Right renal cortex interstitium (tissue), 3 donors: ENCODE data around the gene SMIM15. TPM values are rescaled to one million over a fixed set of nuclear protein-coding genes. Genes with fewer than 3 reads are reported as not detected.
"Not testable (repeated sequence)": the region's sequence is repeated elsewhere in the genome, so short reads cannot be mapped to it uniquely, and the experiment has no call there.

Experiments used
- DNase-seq, 3 donors: peaks; one replicate each; pipeline ENCODE4 v3.0.0-alpha.2; 2013; ENCODE audit warnings: low read depth in 3 of 3, low spot score in 2 of 3
- polyA plus RNA-seq, 3 donors: library from polyadenylated mRNA; unstranded; fragments of 120-200 nt; gene quantifications; one replicate each; pipeline ENCODE4 v1.2.1, GENCODE V29; 2013; ENCODE audit not compliant: insufficient read length in 3 of 3

Gene SMIM15, protein sequence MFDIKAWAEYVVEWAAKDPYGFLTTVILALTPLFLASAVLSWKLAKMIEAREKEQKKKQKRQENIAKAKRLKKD
- 100 to 1,000 TPM in 1 of 3 donors, 10 to 100 TPM in 2; 96.3 to 100 (median 98.5) TPM for polyA plus RNA-seq

DNA sequence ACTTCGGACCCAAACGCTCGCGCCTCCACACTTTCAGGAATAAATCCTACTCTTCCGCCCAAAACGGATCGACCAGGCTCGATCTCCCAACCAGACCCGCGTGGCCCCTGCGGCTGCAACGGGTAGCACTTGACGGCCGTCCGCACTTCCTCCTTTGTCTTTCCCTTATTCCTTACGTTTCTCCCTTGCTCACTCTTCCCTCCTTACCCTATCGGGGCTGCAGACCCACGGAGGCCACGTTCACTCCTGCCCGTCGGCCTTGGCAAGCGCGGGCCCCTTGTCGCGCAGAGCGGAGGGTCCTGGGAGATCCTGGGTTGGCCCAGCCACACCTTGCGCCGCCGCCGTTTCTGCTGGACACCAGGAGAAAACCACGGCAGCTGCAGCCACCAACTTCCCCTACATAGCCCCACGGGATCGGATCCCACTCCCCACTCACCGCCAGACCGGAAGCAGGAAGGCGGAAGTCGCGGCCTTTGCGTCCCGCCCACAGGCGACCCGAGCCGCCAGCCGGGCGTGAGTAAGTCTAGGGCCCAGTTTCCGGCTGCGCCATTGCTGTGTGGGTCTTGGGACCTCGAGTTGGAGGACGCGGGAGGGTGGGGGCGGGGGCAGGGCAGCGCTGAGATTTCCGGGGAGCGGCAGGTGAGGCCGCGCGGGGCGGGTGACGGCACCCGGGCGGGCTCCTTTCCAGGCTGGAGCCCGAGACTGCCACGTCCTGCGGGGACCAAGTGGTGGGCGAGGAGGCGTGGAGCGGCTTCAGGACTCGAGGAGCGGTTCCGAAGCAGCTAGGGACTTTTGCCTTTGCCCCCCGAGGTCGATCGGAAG is at the start of gene SMIM15:
Gene SMIM15 (minus strand): TSS at position 459 of the 822 bp plus-strand sequence. CDS start 2,297 bp downstream, outside the sequence.
- DNase-seq: peak; percentile 69 to 84 (median 74)

- DNase-seq: no peak
Observed at GRCh38 chr5:61207884-61208283, 45.6 kb upstream of the SMIM15 start.

GRCh38 chr5:61205013-61205412 is 42.7 kb upstream of the SMIM15 start:
- no peak for DNase-seq

- DNase-seq: no peak
Observed at GRCh38 chr5:61202213-61202612, 39.9 kb upstream of the SMIM15 start.

- no peak for DNase-seq
Observed at GRCh38 chr5:61200582-61201155, 38.4 kb upstream of the SMIM15 start.

DNA sequence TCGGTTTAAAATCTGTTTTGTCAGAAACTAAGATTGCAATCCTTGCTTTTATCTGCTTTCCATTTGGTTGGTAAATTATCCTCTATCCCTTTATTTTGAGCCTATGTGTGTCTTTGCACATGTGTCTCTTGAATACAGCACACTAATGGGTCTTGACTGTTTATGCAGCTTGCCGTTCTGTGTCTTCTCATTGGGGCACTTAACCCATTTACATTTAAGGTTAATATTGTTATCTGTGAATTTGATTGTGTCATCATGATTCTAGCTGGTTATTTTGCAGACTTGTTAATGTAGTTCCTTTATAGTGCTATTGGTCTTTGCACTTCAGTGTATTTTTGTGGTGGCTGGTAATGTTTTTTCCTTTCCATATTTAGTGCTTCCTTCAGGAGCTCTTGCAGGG is 36.3 kb upstream of the SMIM15 start:
- no peak for DNase-seq

DNA sequence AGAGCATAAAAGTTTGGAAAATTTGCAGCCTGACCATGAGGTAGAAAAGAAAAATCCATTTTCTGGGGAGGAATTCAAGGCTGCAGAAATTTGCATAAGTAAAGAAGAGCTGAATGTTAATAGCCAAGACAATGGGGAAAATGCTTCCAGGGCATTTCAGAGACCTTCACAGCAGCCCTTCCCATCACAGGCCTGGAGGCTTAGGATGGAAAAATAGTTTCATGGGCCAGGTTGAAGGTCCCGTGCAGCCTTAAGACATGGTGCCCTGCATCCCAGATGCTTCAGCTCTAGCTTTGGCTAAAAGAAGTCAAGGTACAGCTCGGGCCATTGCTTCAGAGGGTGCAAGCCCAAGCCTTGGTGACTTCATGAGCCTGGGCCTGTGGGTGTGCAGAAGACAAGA is 25.6 kb upstream of the SMIM15 start:
- not testable (repeated sequence) for DNase-seq

GRCh38 chr5:61187352-61187751 is 25.1 kb upstream of the SMIM15 start:
- not testable (repeated sequence) for DNase-seq

GRCh38 chr5:61186634-61187033 is 24.4 kb upstream of the SMIM15 start:
- no peak for DNase-seq

DNA sequence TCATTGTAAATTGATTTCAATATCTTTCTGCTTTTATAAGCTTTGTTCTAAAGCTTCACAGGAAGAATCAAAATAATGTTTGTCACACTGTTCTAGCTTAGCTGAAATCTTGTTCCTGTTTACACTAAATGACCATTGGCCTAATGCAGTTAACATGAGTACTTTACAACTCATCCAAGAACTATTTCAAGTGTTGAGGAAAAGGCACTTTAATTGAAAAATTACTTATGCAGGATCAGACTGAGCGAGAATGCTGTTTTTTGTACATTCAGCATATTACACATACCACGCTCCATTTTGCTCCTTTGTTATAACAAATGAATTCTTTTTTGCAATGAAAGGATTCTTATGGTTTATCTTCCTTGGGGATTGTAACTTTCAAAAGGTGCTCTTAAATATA is 22.4 kb upstream of the SMIM15 start:
- no peak for DNase-seq

DNA sequence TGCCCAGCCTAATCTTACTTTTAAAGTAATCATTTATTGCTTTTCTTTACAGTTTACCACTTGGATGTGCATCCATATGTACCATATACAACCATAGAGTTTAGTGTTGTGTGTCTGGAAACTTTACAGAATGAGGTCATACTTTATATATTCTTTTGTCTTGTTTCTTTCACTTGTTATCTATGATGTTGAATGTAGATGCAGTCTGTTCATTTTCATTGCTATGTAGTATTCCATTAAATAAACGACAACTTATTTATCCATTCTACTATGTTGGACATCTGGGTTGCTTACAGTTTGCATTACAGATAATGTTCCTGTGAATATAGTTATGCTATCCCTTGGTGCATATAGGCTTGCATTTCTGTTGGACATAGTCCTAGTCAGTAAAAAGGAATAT is 21.3 kb upstream of the SMIM15 start:
- no peak for DNase-seq

DNA sequence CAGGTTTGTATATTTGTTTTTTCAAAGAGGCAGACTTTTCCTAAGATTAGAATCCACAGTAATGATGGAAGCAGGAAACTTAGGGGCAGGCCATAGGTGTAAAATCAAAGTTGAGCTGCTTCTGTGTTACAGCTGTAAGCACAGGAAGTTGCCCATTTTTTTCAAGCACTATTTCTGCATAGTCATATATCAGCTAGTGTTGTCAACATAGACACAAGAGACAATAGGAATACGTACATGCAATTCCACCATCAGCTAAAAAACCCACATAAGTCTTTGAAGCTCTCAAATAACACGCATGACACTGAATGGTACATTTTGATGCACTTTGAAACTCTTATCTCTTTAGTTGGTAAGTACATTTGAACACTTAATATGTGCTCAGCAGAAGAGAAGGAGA is 20.2 kb upstream of the SMIM15 start:
- no peak for DNase-seq

- DNase-seq: no peak
Observed at GRCh38 chr5:61180886-61181285, 18.6 kb upstream of the SMIM15 start.

DNA sequence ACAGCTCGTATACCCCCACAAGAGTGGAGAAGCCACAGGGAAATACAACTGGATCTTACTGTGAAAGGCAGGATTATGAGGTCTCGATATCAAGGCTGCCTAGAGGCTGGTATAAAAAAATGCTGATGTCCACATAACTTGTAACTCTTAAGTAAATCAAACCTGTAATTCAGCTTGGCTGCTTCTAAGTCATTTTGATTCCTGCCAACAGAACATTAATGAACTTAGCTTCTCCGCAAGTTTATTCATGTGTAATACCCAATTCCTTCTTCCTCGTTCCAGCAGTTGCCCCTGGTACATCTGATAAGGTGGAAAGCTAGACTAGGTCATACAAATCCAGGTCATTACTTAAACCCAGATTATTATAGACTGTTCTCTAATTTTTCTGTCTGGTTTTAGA is 16.4 kb upstream of the SMIM15 start:
- no peak for DNase-seq

- no peak for DNase-seq
Observed at GRCh38 chr5:61177716-61178115, 15.4 kb upstream of the SMIM15 start.

- DNase-seq: no peak
Observed at GRCh38 chr5:61177070-61177469, 14.8 kb upstream of the SMIM15 start.

GRCh38 chr5:61176631-61177030 is 14.4 kb upstream of the SMIM15 start:
- no peak for DNase-seq

DNA sequence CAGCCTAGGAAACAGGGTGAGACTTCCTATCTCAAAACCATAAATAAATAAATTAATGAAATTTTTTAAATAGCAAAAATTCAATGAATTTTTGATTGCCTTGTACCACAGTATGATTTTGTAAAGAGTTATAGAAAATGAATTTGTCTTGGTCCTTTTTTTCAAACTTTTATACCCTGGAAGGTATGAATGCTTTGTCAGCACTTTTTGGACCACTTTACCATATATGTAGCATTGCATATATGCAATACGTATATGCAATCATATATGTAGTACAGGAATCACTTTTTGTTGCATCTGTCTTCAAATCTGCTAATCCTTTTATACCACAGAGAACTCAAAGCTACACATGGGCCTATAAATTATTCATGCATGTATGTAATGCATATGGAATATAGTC is 9.2 kb upstream of the SMIM15 start:
- DNase-seq: no peak

GRCh38 chr5:61168951-61169350 is 6.7 kb upstream of the SMIM15 start:
- DNase-seq: no peak

DNA sequence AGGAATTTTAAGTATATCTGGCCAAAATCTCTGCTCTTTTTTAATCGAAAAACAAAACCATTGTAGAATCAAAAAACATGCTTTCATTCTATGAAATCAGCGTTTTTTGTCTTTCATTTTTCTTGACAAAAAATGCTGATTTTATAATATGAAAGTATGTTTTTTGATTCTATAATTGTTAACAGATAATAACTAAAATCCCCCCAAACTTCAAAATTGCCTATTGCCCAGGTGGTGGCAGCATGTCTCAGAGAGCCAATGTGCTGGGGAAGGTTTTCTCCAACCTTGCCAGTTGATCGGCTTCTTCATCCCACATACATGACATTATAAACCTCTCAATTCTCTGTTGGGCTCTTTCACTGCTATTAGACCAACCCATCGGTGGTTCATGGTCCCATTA is 5.1 kb upstream of the SMIM15 start:
- DNase-seq: no peak

DNA sequence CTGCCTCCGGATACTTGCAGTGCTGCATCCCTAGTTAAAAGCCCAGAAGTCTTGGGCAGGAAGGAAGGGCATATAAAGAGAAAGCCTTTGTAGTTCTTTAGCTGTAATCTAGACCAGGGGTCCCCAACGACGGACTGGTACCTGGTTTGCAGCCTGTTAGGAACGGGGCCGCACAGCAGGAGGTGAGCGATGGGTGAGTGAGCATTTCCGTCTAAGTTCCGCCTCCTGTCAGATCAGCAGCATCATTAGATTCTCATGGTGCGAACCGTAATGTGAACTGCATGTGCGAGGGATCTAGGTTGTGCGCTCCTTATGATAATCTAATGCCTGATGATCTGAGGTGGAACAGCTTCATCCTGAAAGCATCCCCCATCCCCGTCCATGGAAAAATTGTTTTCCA is 1.6 kb upstream of the SMIM15 start:
- no peak for DNase-seq
